ENCODE data around the gene SFXN5.

DNA sequence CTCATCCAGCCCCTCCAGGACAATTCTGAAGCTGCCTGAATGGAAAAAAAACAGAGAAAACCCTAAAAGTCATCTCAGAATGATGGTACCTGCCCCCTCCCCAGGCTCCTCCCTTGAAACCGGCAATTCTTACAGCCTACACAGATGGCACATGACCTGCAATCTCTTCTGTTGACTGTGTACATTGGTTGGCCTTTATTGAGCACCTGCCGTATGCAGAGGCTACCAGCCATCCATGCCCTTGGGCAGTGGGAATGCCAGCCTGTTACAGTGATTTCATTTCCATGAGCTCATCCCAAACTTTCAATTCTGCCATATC lies 97.1 kb downstream of the SFXN5 start:
- TF ChIP-seq, protein P1, sequence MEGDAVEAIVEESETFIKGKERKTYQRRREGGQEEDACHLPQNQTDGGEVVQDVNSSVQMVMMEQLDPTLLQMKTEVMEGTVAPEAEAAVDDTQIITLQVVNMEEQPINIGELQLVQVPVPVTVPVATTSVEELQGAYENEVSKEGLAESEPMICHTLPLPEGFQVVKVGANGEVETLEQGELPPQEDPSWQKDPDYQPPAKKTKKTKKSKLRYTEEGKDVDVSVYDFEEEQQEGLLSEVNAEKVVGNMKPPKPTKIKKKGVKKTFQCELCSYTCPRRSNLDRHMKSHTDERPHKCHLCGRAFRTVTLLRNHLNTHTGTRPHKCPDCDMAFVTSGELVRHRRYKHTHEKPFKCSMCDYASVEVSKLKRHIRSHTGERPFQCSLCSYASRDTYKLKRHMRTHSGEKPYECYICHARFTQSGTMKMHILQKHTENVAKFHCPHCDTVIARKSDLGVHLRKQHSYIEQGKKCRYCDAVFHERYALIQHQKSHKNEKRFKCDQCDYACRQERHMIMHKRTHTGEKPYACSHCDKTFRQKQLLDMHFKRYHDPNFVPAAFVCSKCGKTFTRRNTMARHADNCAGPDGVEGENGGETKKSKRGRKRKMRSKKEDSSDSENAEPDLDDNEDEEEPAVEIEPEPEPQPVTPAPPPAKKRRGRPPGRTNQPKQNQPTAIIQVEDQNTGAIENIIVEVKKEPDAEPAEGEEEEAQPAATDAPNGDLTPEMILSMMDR (IDR thresholded peaks at IDR 0.05) = no peak
- TF ChIP-seq POLR2A (IDR thresholded peaks at IDR 0.05) (no peak), POLR2AphosphoS5 (IDR thresholded peaks at IDR 0.05; ENCODE audit: insufficient read depth in 1 of 2, low read depth in 1 of 2) (no peak)

Measured in vagina (tissue), 2 donors.